Measurements from ENCODE around the gene PELI1.

PELI1 gene

DNA sequence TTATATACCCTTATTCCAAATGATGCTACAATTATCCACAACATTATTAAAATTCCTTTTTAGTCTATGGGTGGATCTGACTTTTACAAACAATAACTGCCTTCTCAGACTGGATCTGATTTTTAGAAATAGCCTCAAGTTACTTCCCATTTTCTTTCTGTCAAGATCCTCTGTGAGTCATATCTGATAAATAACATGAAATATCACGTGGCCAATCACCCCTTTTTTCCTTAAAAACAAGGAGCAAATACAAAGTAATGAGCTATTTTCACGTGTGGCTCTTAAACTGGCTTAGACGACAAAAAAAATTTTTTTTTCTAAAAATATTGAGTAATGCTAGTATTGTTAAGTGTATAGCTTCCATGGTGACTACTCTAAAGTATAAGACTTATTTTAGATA is 6.7 kb downstream of the PELI1 start:
- no peaks in the 10 kb centered on the region for H3K36me3 ChIP-seq (ENCODE audit: insufficient read depth, low read length)
- peaks cover 46% of the 10 kb centered on the region for H3K4me1 ChIP-seq (ENCODE audit: control insufficient read depth, insufficient read depth, low read length, unreplicated experiment)
- H3K79me2 ChIP-seq (ENCODE audit: control insufficient read depth, insufficient read depth, low read length, unreplicated experiment) = peaks cover 36% of the 10 kb centered on the region
- H3K27ac ChIP-seq (ENCODE audit: low read depth, low read length) = no peak overlapping the region
- no peak overlapping the region for H2AFZ ChIP-seq (ENCODE audit: low read length, unreplicated experiment)
- no peaks in the 10 kb centered on the region for H3K27me3 ChIP-seq (ENCODE audit: insufficient read depth, low read length)
- H3K4me3 ChIP-seq (ENCODE audit: low read depth, low read length) = no peak overlapping the region

- H3K27ac ChIP-seq (ENCODE audit: low read depth, low read length) = no peak overlapping the region
- H2AFZ ChIP-seq (ENCODE audit: low read length, unreplicated experiment) = no peak overlapping the region
- H3K79me2 ChIP-seq (ENCODE audit: control insufficient read depth, insufficient read depth, low read length, unreplicated experiment) = peaks cover 17% of the 10 kb centered on the region
- H3K36me3 ChIP-seq (ENCODE audit: insufficient read depth, low read length) = no peaks in the 10 kb centered on the region
- peaks cover 34% of the 10 kb centered on the region for H3K4me1 ChIP-seq (ENCODE audit: control insufficient read depth, insufficient read depth, low read length, unreplicated experiment)
- no peak overlapping the region for H3K4me3 ChIP-seq (ENCODE audit: low read depth, low read length)
- no peaks in the 10 kb centered on the region for H3K27me3 ChIP-seq (ENCODE audit: insufficient read depth, low read length)
Measured at GRCh38 chr2:64135421-64135820, 8.8 kb downstream of the PELI1 start.

GRCh38 chr2:64134813-64135212 is 9.4 kb downstream of the PELI1 start:
- Histone ChIP-seq H3K27me3 (ENCODE audit: insufficient read depth, low read length) (no peaks in the 10 kb centered on the region), H3K27ac (ENCODE audit: low read depth, low read length) (no peak overlapping the region), H3K36me3 (ENCODE audit: insufficient read depth, low read length) (no peaks in the 10 kb centered on the region), H3K4me1 (ENCODE audit: control insufficient read depth, insufficient read depth, low read length, unreplicated experiment) (peaks cover 29% of the 10 kb centered on the region), H2AFZ (ENCODE audit: low read length, unreplicated experiment) (no peak overlapping the region), H3K79me2 (ENCODE audit: control insufficient read depth, insufficient read depth, low read length, unreplicated experiment) (peaks cover 18% of the 10 kb centered on the region), H3K4me3 (ENCODE audit: low read depth, low read length) (no peak overlapping the region)

DNA sequence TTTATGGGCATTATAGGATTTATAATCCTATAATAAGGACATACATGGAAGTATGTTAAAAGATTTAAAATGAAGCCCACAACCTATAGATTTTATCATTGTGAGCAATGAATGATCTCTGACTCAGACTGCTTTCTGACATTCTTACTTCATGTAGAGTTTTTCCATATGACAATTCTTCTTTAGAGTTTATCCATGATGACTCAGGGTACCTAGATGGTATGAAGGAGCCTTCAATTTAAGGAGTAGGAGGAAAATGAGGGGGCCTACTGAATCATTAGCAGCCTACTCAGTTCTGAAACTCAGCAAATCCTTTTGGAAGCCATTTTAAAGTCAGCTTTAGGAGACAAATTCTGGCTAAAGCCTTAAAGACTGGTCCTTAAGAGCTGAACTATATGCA is 10.4 kb downstream of the PELI1 start:
- H3K36me3 ChIP-seq (ENCODE audit: insufficient read depth, low read length) = no peaks in the 10 kb centered on the region
- H3K27ac ChIP-seq (ENCODE audit: low read depth, low read length) = peak overlapping the region; percentile 44
- H3K4me3 ChIP-seq (ENCODE audit: low read depth, low read length) = no peak overlapping the region
- no peaks in the 10 kb centered on the region for H3K27me3 ChIP-seq (ENCODE audit: insufficient read depth, low read length)
- H2AFZ ChIP-seq (ENCODE audit: low read length, unreplicated experiment) = no peak overlapping the region
- peaks cover 29% of the 10 kb centered on the region for H3K4me1 ChIP-seq (ENCODE audit: control insufficient read depth, insufficient read depth, low read length, unreplicated experiment)
- peaks cover 12% of the 10 kb centered on the region for H3K79me2 ChIP-seq (ENCODE audit: control insufficient read depth, insufficient read depth, low read length, unreplicated experiment)

GRCh38 chr2:64133354-64133753 is 10.9 kb downstream of the PELI1 start:
- Histone ChIP-seq H2AFZ (ENCODE audit: low read length, unreplicated experiment) (no peak overlapping the region), H3K27me3 (ENCODE audit: insufficient read depth, low read length) (no peaks in the 10 kb centered on the region), H3K4me1 (ENCODE audit: control insufficient read depth, insufficient read depth, low read length, unreplicated experiment) (peaks cover 31% of the 10 kb centered on the region), H3K4me3 (ENCODE audit: low read depth, low read length) (no peak overlapping the region), H3K27ac (ENCODE audit: low read depth, low read length) (0 out of 2 replicates have a peak overlapping the region, but pooled peaks have one; percentile 44), H3K36me3 (ENCODE audit: insufficient read depth, low read length) (no peaks in the 10 kb centered on the region), H3K79me2 (ENCODE audit: control insufficient read depth, insufficient read depth, low read length, unreplicated experiment) (peaks cover 10% of the 10 kb centered on the region)

DNA sequence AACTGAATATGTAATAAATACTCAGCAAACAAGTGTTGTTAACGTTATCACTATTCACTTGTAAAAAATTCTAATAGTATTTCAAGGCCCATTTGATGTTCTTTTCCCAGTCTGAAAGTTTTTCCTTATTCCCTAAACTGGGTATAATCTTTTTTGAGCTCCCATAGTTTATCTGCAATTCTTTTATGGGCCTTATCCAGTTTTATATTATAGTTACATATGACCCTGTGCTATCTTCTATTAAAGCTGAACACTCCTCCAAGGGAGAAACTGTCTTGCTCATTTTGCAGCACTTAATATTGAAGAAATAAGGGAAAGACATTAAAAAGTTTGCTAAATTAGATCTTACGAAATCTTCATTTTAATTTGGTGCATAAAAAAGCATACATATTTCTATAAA is 13.9 kb downstream of the PELI1 start:
- peaks cover 5% of the 10 kb centered on the region for H3K79me2 ChIP-seq (ENCODE audit: control insufficient read depth, insufficient read depth, low read length, unreplicated experiment)
- no peaks in the 10 kb centered on the region for H3K36me3 ChIP-seq (ENCODE audit: insufficient read depth, low read length)

GRCh38 chr2:64128943-64129391 is 15.3 kb downstream of the PELI1 start:
- H3K27ac ChIP-seq (ENCODE audit: low read depth, low read length) = no peak overlapping the region
- H3K27me3 ChIP-seq (ENCODE audit: insufficient read depth, low read length) = no peaks in the 10 kb centered on the region
- H3K4me3 ChIP-seq (ENCODE audit: low read depth, low read length) = no peak overlapping the region
- H3K4me1 ChIP-seq (ENCODE audit: control insufficient read depth, insufficient read depth, low read length, unreplicated experiment) = peaks cover 16% of the 10 kb centered on the region
- H2AFZ ChIP-seq (ENCODE audit: low read length, unreplicated experiment) = peak overlapping the region; percentile 36
- peaks cover 7% of the 10 kb centered on the region for H3K79me2 ChIP-seq (ENCODE audit: control insufficient read depth, insufficient read depth, low read length, unreplicated experiment)
- no peaks in the 10 kb centered on the region for H3K36me3 ChIP-seq (ENCODE audit: insufficient read depth, low read length)

More for the DNA sequence above, 13.9 kb downstream of the PELI1 start:
- no peak overlapping the region for H3K4me3 ChIP-seq (ENCODE audit: low read depth, low read length)
- H3K4me1 ChIP-seq (ENCODE audit: control insufficient read depth, insufficient read depth, low read length, unreplicated experiment) = peaks cover 29% of the 10 kb centered on the region
- no peak overlapping the region for H3K27ac ChIP-seq (ENCODE audit: low read depth, low read length)
- no peaks in the 10 kb centered on the region for H3K27me3 ChIP-seq (ENCODE audit: insufficient read depth, low read length)
- no peak overlapping the region for H2AFZ ChIP-seq (ENCODE audit: low read length, unreplicated experiment)

GRCh38 chr2:64128406-64128805 is 15.8 kb downstream of the PELI1 start:
- H3K79me2 ChIP-seq (ENCODE audit: control insufficient read depth, insufficient read depth, low read length, unreplicated experiment) = peaks cover 7% of the 10 kb centered on the region
- no peak overlapping the region for H3K27ac ChIP-seq (ENCODE audit: low read depth, low read length)
- no peak overlapping the region for H2AFZ ChIP-seq (ENCODE audit: low read length, unreplicated experiment)
- no peaks in the 10 kb centered on the region for H3K27me3 ChIP-seq (ENCODE audit: insufficient read depth, low read length)
- peaks cover 10% of the 10 kb centered on the region for H3K4me1 ChIP-seq (ENCODE audit: control insufficient read depth, insufficient read depth, low read length, unreplicated experiment)
- H3K36me3 ChIP-seq (ENCODE audit: insufficient read depth, low read length) = no peaks in the 10 kb centered on the region
- H3K4me3 ChIP-seq (ENCODE audit: low read depth, low read length) = no peak overlapping the region

DNA sequence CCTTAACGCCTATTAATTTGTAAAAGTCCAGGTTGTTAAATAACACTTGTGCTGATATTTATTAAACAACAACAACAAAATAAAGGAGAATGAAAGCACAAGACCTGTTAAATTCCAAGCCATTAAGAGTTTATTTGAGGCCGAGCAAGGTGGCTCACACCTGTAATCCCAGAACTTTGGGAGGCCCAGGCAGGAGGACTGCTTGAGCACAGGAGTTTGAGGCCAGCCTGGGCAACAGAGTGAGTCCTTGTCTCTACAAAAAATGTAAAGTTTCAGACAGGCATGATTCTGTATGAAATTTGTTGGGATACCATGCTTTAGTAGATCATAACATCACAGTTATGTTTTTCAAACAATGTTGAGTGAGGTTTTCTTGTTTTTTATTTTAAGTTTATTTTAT is 17.1 kb downstream of the PELI1 start:
- H2AFZ ChIP-seq (ENCODE audit: low read length, unreplicated experiment) = no peak overlapping the region
- H3K36me3 ChIP-seq (ENCODE audit: insufficient read depth, low read length) = no peaks in the 10 kb centered on the region
- peaks cover 9% of the 10 kb centered on the region for H3K79me2 ChIP-seq (ENCODE audit: control insufficient read depth, insufficient read depth, low read length, unreplicated experiment)
- no peak overlapping the region for H3K27ac ChIP-seq (ENCODE audit: low read depth, low read length)
- H3K27me3 ChIP-seq (ENCODE audit: insufficient read depth, low read length) = no peaks in the 10 kb centered on the region
- H3K4me1 ChIP-seq (ENCODE audit: control insufficient read depth, insufficient read depth, low read length, unreplicated experiment) = peaks cover 7% of the 10 kb centered on the region
- H3K4me3 ChIP-seq (ENCODE audit: low read depth, low read length) = no peak overlapping the region

GRCh38 chr2:64126601-64127000 is 17.6 kb downstream of the PELI1 start:
- H3K4me3 ChIP-seq (ENCODE audit: low read depth, low read length) = no peak overlapping the region
- no peak overlapping the region for H3K27ac ChIP-seq (ENCODE audit: low read depth, low read length)
- H2AFZ ChIP-seq (ENCODE audit: low read length, unreplicated experiment) = no peak overlapping the region
- H3K4me1 ChIP-seq (ENCODE audit: control insufficient read depth, insufficient read depth, low read length, unreplicated experiment) = peaks cover 7% of the 10 kb centered on the region
- peaks cover 9% of the 10 kb centered on the region for H3K79me2 ChIP-seq (ENCODE audit: control insufficient read depth, insufficient read depth, low read length, unreplicated experiment)
- no peaks in the 10 kb centered on the region for H3K27me3 ChIP-seq (ENCODE audit: insufficient read depth, low read length)
- H3K36me3 ChIP-seq (ENCODE audit: insufficient read depth, low read length) = no peaks in the 10 kb centered on the region

DNA sequence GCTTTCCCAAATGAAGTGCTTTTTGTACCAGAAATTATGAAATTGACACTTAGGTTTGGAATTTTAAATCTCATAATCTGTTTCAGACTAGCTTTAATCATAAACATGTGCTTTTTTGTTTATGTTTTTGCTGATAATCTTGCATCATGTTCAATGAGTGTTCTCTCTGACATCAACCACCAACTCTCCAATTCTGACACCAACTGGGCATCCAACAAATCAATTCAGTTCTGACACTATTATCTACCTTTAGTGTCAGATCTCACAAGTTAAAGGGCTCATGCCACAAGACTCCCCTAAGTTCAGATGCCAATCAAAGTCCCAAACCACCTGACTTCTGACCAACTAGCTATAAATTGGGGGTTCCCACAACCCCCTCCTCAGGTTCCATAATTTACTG is 19.6 kb downstream of the PELI1 start:
- peaks cover 7% of the 10 kb centered on the region for H3K4me1 ChIP-seq (ENCODE audit: control insufficient read depth, insufficient read depth, low read length, unreplicated experiment)
- no peak overlapping the region for H3K4me3 ChIP-seq (ENCODE audit: low read depth, low read length)
- H3K27ac ChIP-seq (ENCODE audit: low read depth, low read length) = no peak overlapping the region
- H2AFZ ChIP-seq (ENCODE audit: low read length, unreplicated experiment) = no peak overlapping the region
- H3K36me3 ChIP-seq (ENCODE audit: insufficient read depth, low read length) = no peaks in the 10 kb centered on the region
- no peaks in the 10 kb centered on the region for H3K27me3 ChIP-seq (ENCODE audit: insufficient read depth, low read length)
- H3K79me2 ChIP-seq (ENCODE audit: control insufficient read depth, insufficient read depth, low read length, unreplicated experiment) = peaks cover 4% of the 10 kb centered on the region
